Panc1 (cell line): ENCODE results near the gene SLC19A1. TPM values are rescaled to one million over a fixed set of nuclear protein-coding genes. Genes with fewer than 3 reads are reported as not detected.

Experiments
- ATAC-seq: fragments of 200-7000 bp; cut with Tn5 transposase; 2 replicates; pipeline ENCODE4 v1.9.1; 2020; ENCODE audit warnings: mild to moderate bottlenecking, moderate library complexity
- BruUV-seq: library from RNA; stranded (reverse); fragments of 400-500 nt; replicated peaks from 2 replicates; lab custom pipeline; 2021; lab: Mats Ljungman, UMichigan
- CTCF ChIA-PET: fragments of 300-600 bp; sonication (Branson Sonifier 250); formaldehyde crosslinking; loops from one replicate; lab custom pipeline; 2022; ENCODE audit warnings: antibody characterized with exemption; lab: Charles Lee
- POLR2A ChIA-PET: fragments of 300-600 bp; sonication (Branson Sonifier 250); formaldehyde crosslinking; loops from one replicate; lab custom pipeline; 2022; ENCODE audit warnings: antibody characterized with exemption; lab: Charles Lee
- DNase-seq: peaks from one replicate; pipeline ENCODE4 v3.0.0-alpha.2; 2010; ENCODE audit warnings: low read depth, low spot score
- H3K27ac ChIP-seq: 2 replicates; pipeline ENCODE4 v1.5.1; 2011; ENCODE audit warnings: mild to moderate bottlenecking, low read length, inconsistent platforms
- H3K27me3 ChIP-seq: fragments of 200-500 bp; sonication (Bioruptor generic); 2 replicates; pipeline ENCODE4 v1.6.0; 2014; ENCODE audit warnings: low read length, inconsistent platforms; ENCODE audit not compliant: control insufficient read depth, insufficient read depth
- H3K36me3 ChIP-seq: fragments of 200-500 bp; sonication (Bioruptor generic); 2 replicates; pipeline ENCODE4 v1.5.1; 2014; ENCODE audit warnings: inconsistent platforms, mild to moderate bottlenecking, low read length, moderate library complexity; ENCODE audit not compliant: control insufficient read depth, insufficient read depth
- H3K4me1 ChIP-seq: 2 replicates; pipeline ENCODE4 v1.5.1; 2011; ENCODE audit warnings: inconsistent platforms, mild to moderate bottlenecking, low read length, moderate library complexity; ENCODE audit not compliant: control insufficient read depth, insufficient read depth
- H3K4me3 ChIP-seq, 2 experiments: 2 replicates each; pipeline ENCODE4 v1.5.1; 2011 to 2012; ENCODE audit warnings: low read depth in 2 of 2, low read length in 2 of 2, mild to moderate bottlenecking in 2 of 2, inconsistent platforms in 1 of 2, moderate library complexity in 1 of 2
- H3K9me3 ChIP-seq: fragments of 200-500 bp; sonication (Bioruptor generic); 2 replicates; pipeline ENCODE4 v1.5.1; 2014; ENCODE audit warnings: low read depth, mild to moderate bottlenecking, inconsistent platforms, low read length, moderate library complexity; ENCODE audit not compliant: control insufficient read depth, insufficient read depth
- CTCF ChIP-seq: fragments of 450-650 bp; IDR thresholded peaks from 2 replicates; pipeline ENCODE4 v1.5.1; 2017; ENCODE audit warnings: mild to moderate bottlenecking
- POLR2AphosphoS5 ChIP-seq: IDR thresholded peaks from 2 replicates; pipeline ENCODE4 v1.6.1; 2012; ENCODE audit warnings: mild to moderate bottlenecking, low read depth, low read length, moderate library complexity
- REST ChIP-seq, 2 experiments: IDR thresholded peaks; 2 replicates each; pipeline ENCODE4 v1.6.1; 2011 to 2012; ENCODE audit warnings: low read depth in 2 of 2, control low read depth in 1 of 2, low read length in 1 of 2, mild to moderate bottlenecking in 1 of 2, moderate library complexity in 1 of 2; ENCODE audit not compliant: insufficient read depth in 1 of 2
- SIN3A ChIP-seq: IDR thresholded peaks from 2 replicates; pipeline ENCODE4 v1.6.1; 2012; ENCODE audit warnings: low read depth, mild to moderate bottlenecking, low read length, moderate library complexity, borderline replicate concordance; ENCODE audit not compliant: insufficient read depth
- TCF7L2 ChIP-seq: IDR thresholded peaks from 2 replicates; pipeline ENCODE4 v1.6.1; 2011; ENCODE audit warnings: mild to moderate bottlenecking, low read depth, low read length, inconsistent platforms
- in situ Hi-C: cut with HindIII; loops from 2 replicates; pipeline ENCODE4 v1.10.0; 2016; ENCODE audit warnings: low sequenced_read_pairs, low pct_unique_long_range_greater_than_20kb
- intact Hi-C: fragments of 100-400 bp; cut with micrococcal nuclease; formaldehyde crosslinking; loops from one replicate; pipeline ENCODE4 v1.10.0; 2022; ENCODE audit not compliant: unreplicated experiment
- total RNA-seq: library from RNA; stranded (reverse); gene quantifications from one replicate; pipeline ENCODE4 v1.2.1, GENCODE V29; 2021; ENCODE audit not compliant: unreplicated experiment

The SLC19A1 gene
- total RNA-seq, 1 experiment from 2014 or later: 24.5 TPM

GRCh38 chr21:45533846-45534635, 8.2 kb downstream of the SLC19A1 start:
- TF ChIP-seq TCF7L2 (no peak), SIN3A (no peak), POLR2AphosphoS5 (no peak), CTCF (no peak), REST (IDR thresholded peaks at IDR 0.05; ENCODE audit: insufficient read depth in 1 of 2, low read depth in 2 of 2, low read length in 1 of 2) (no peak)
- DNase-seq (no peak), ATAC-seq (no peak)
- no peak overlapping the region for H3K4me3 ChIP-seq
- no peaks in the 10 kb centered on the region for H3K9me3 ChIP-seq
- intact Hi-C loops: no loop called here
- in situ Hi-C loops: no loop called here
- no peak overlapping the region for H3K27ac ChIP-seq
- H3K4me1 ChIP-seq: peaks cover 4% of the 10 kb centered on the region
- H3K27me3 ChIP-seq: no peaks in the 10 kb centered on the region
- no TSS peak for BruUV-seq
- ChIA-PET CTCF (no interaction called here), POLR2A (interaction anchor here (0.7 kb wide), 1 partner anchor 1145 kb away, joined by 3 read pairs; no protein-coding TSS in a partner anchor)
- no peaks in the 10 kb centered on the region for H3K36me3 ChIP-seq

GRCh38 chr21:45533361-45533845, 8.8 kb downstream of the SLC19A1 start:
- BruUV-seq: no TSS peak
- Histone ChIP-seq H3K4me3 (no peak overlapping the region), H3K9me3 (no peaks in the 10 kb centered on the region), H3K27ac (no peak overlapping the region), H3K36me3 (no peaks in the 10 kb centered on the region), H3K27me3 (no peaks in the 10 kb centered on the region), H3K4me1 (peaks cover 4% of the 10 kb centered on the region)
- in situ Hi-C loops (no loop called here), intact Hi-C loops (no loop called here)
- POLR2A ChIA-PET: no interaction called here
- DNase-seq (no peak), ATAC-seq (no peak)
- CTCF ChIA-PET: no interaction called here
- TF ChIP-seq REST (IDR thresholded peaks at IDR 0.05; ENCODE audit: insufficient read depth in 1 of 2, low read depth in 2 of 2, low read length in 1 of 2) (no peak), SIN3A (no peak), CTCF (no peak), TCF7L2 (no peak), POLR2AphosphoS5 (no peak)
